A549 (cell line): ENCODE measurements around the gene SLC40A1. TPM values are rescaled to one million over a fixed set of nuclear protein-coding genes. Genes with fewer than 3 reads are reported as not detected.

Experiments used
- ATAC-seq, 2 experiments: fragments of 200-7000 bp in 1 of 2; fragments of >200 bp in 1 of 2; cut with Nextera tagmentation in 1 of 2; cut with Tn5 transposase in 1 of 2; 3 replicates each; pipeline versions ENCODE4 v1.8.0 to v1.9.1; 2018 to 2020; ENCODE audit warnings: mild to moderate bottlenecking in 1 of 2, moderate library complexity in 1 of 2
- CTCF ChIA-PET: fragments of 300-600 bp; sonication (Branson Sonifier 250); formaldehyde crosslinking; extraction: SDS; loops from one replicate; lab custom pipeline; 2021; ENCODE audit warnings: antibody characterized with exemption, inconsistent platforms; lab: Yijun Ruan, JAX
- POLR2A ChIA-PET: fragments of 350-600 bp; formaldehyde crosslinking; extraction: SDS; loops from one replicate; lab custom pipeline; 2021; ENCODE audit warnings: antibody characterized with exemption, inconsistent platforms; lab: Yijun Ruan, JAX
- DNase-seq, 2 experiments: peaks; one replicate each; pipeline versions ENCODE4 v3.0.0 to v3.0.0-alpha.2; 2011 to 2016; ENCODE audit warnings: low read depth in 1 of 2, low spot score in 1 of 2
- FAIRE-seq: peaks from 2 replicates; lab custom pipeline; 2011; peaks lifted over from hg19 to GRCh38; lab: Jason Lieb, UNC
- H3K27ac ChIP-seq, 2 experiments: fragments of >200 bp; sonication (Bioruptor Twin); formaldehyde crosslinking; 3 replicates each; pipeline ENCODE4 v1.5.1; 2016 to 2017
- H3K4me1 ChIP-seq: fragments of >200 bp; sonication (Bioruptor Twin); formaldehyde crosslinking; 3 replicates; pipeline ENCODE4 v1.6.1; 2016
- H3K4me2 ChIP-seq: fragments of >200 bp; sonication (Bioruptor Twin); formaldehyde crosslinking; 3 replicates; pipeline ENCODE4 v1.6.1; 2016
- H3K4me3 ChIP-seq: fragments of >200 bp; sonication (Bioruptor Twin); formaldehyde crosslinking; 3 replicates; pipeline ENCODE4 v1.5.1; 2016
- H3K9me3 ChIP-seq: fragments of >200 bp; sonication (Bioruptor Twin); formaldehyde crosslinking; 3 replicates; pipeline ENCODE4 v1.6.1; 2016
- CEBPB ChIP-seq, 2 experiments: fragments of >200 bp in 1 of 2; sonication (Bioruptor Twin) in 1 of 2; formaldehyde crosslinking in 1 of 2; IDR thresholded peaks; 2 replicates each; pipeline ENCODE4 v1.6.1; 2012 to 2016
- CHD4 ChIP-seq: fragments of 200-600 bp; sonication (generic); IDR thresholded peaks from 2 replicates; pipeline ENCODE4 v1.6.1; 2016; ENCODE audit warnings: antibody characterized with exemption, mild to moderate bottlenecking, borderline replicate concordance
- ESRRA ChIP-seq: fragments of 150-350 bp; IDR thresholded peaks from 2 replicates; pipeline ENCODE4 v1.6.1; 2014; ENCODE audit warnings: mild to moderate bottlenecking, low read length, borderline replicate concordance
- FOSL2 ChIP-seq, 2 experiments: fragments of 450-650 bp in 1 of 2; fragments of >200 bp in 1 of 2; sonication (Bioruptor Twin) in 1 of 2; formaldehyde crosslinking; IDR thresholded peaks; 2 replicates each; pipeline versions ENCODE4 v1.5.0 to v1.6.1; 2016 to 2020; ENCODE audit warnings: mild to moderate bottlenecking in 1 of 2, moderate library complexity in 1 of 2
- FOXS1 ChIP-seq: fragments of 250-450 bp; sonication (Bioruptor Pico); IDR thresholded peaks from 2 replicates; pipeline ENCODE4 v1.5.0; 2020; ENCODE audit warnings: mild to moderate bottlenecking, moderate library complexity
- JUN ChIP-seq, 2 experiments: fragments of >200 bp; sonication (Bioruptor Twin); formaldehyde crosslinking; IDR thresholded peaks; 2 replicates in 1 of 2; 3 replicates in 1 of 2; pipeline ENCODE4 v1.6.1; 2016 to 2017
- KDM1A ChIP-seq: fragments of 200-600 bp; sonication (generic); IDR thresholded peaks from 2 replicates; pipeline ENCODE4 v1.6.1; 2016; ENCODE audit warnings: low read depth, mild to moderate bottlenecking
- MAZ ChIP-seq: fragments of 150-350 bp; IDR thresholded peaks from 2 replicates; pipeline ENCODE4 v1.6.1; 2014; ENCODE audit warnings: antibody characterized with exemption, low read depth, low read length, borderline replicate concordance
- NPAS2 ChIP-seq: fragments of 250-450 bp; sonication (Bioruptor Pico); IDR thresholded peaks from 2 replicates; pipeline ENCODE4 v1.8.0; 2022; ENCODE audit warnings: mild to moderate bottlenecking, moderate library complexity, borderline replicate concordance
- RCOR1 ChIP-seq: fragments of 150-350 bp; IDR thresholded peaks from 2 replicates; pipeline ENCODE4 v1.6.1; 2014; ENCODE audit warnings: antibody characterized with exemption, low read length, low read depth
- REST ChIP-seq: fragments of 200-600 bp; sonication (generic); IDR thresholded peaks from 2 replicates; pipeline ENCODE4 v1.6.1; 2016; ENCODE audit warnings: antibody characterized with exemption, mild to moderate bottlenecking, moderate library complexity
- RFX5 ChIP-seq: fragments of 450-650 bp; IDR thresholded peaks from 2 replicates; pipeline ENCODE4 v1.7.1; 2014; ENCODE audit warnings: antibody characterized with exemption, mild to moderate bottlenecking, moderate library complexity
- RNF2 ChIP-seq: fragments of 200-600 bp; sonication (generic); IDR thresholded peaks from 2 replicates; pipeline ENCODE4 v1.6.1; 2016; ENCODE audit warnings: low read depth, mild to moderate bottlenecking, antibody characterized with exemption, moderate library complexity, borderline replicate concordance
- TP53 ChIP-seq: fragments of 250-450 bp; sonication (Bioruptor Pico); IDR thresholded peaks from 2 replicates; pipeline ENCODE4 v1.5.0; 2021; ENCODE audit warnings: mild to moderate bottlenecking, moderate library complexity
- USF2 ChIP-seq: fragments of 450-650 bp; IDR thresholded peaks from 2 replicates; pipeline ENCODE4 v1.6.1; 2014; ENCODE audit warnings: antibody characterized with exemption
- ZC3H11A ChIP-seq: fragments of 450-650 bp; IDR thresholded peaks from 2 replicates; pipeline ENCODE4 v1.6.1; 2014; ENCODE audit warnings: antibody characterized with exemption, mild to moderate bottlenecking
- WGBS: methylation state at CpG from one replicate; pipeline ENCODE4 v1.1.6; 2017; ENCODE audit errors: missing lambda C conversion rate; 5-methylcytosine and 5-hydroxymethylcytosine counted together
- polyA plus RNA-seq, 4 experiments: library from polyadenylated mRNA; depleted of rRNA in 3 of 4; stranded (reverse); fragments of >200 nt; fragmentation: RNase III in 1 of 4; extraction: RNeasy Plus Mini Kit Qiagen cat#74134 plus additional on column Dnase treatment in 1 of 4; gene quantifications; 2 replicates in 3 of 4; 3 replicates in 1 of 4; pipeline ENCODE4 v1.2.3, GENCODE V29; 2011 to 2017

The SLC40A1 gene
- polyA plus RNA-seq, 2 of the 4 experiments (the other 2 are of a cell fraction), result 8.2 to 12.3 TPM

GRCh38 chr2:189609423-189609816, 28.8 kb upstream of the SLC40A1 start:
- peak; percentile 63 to 69; a peak in 5 of 6 replicates for ATAC-seq
- no peak for TF ChIP-seq KDM1A
- TF ChIP-seq RNF2, result no peak
- no peak for TF ChIP-seq ESRRA
- TF ChIP-seq RCOR1, result no peak
- TF ChIP-seq USF2, result no peak
- no peak for TF ChIP-seq CHD4
- TF ChIP-seq FOSL2 (IDR thresholded peaks at IDR 0.05), result no peak
- TF ChIP-seq FOSL2 (CRISPR knock-in tag; IDR thresholded peaks at IDR 0.05), result peak; percentile 63
- TF ChIP-seq ZC3H11A, result no peak
- TF ChIP-seq MAZ, result no peak
- TF ChIP-seq TP53 (CRISPR knock-in tag), result no peak
- no peak for TF ChIP-seq RFX5
- no peak for TF ChIP-seq JUN (IDR thresholded peaks at IDR 0.05)
- TF ChIP-seq CEBPB (IDR thresholded peaks at IDR 0.05), result peak; percentile 71 to 73; a peak in 3 of 4 replicates
- TF ChIP-seq FOXS1 (CRISPR knock-in tag), result no peak
- peak overlapping the region; percentile 23 to 53; a peak in 5 of 6 replicates for H3K27ac ChIP-seq
- no peak overlapping the region for H3K4me3 ChIP-seq
- peak in 1 of 2 experiments; percentile 41 for DNase-seq
- WGBS, result 36% methylated on average over 4 of the region's 4 CpGs
- ChIA-PET POLR2A (interaction anchor here (1.6 kb wide), 1 partner anchor 29 kb away, joined by 17 read pairs; the partner anchor contains the start of gene SLC40A1), CTCF (interaction anchor here (0.6 kb wide), 1 partner anchor 45 kb away, joined by 3 read pairs; no protein-coding TSS in a partner anchor)
- H3K4me2 ChIP-seq, result peak overlapping the region; percentile 44
- H3K9me3 ChIP-seq, result no peaks in the 10 kb centered on the region
- H3K4me1 ChIP-seq, result peaks cover 51% of the 10 kb centered on the region
- no peak for FAIRE-seq

GRCh38 chr2:189608795-189609422, 28.3 kb upstream of the SLC40A1 start:
- peak overlapping the region; percentile 23 to 53; a peak in 5 of 6 replicates for H3K27ac ChIP-seq
- no peaks in the 10 kb centered on the region for H3K9me3 ChIP-seq
- POLR2A ChIA-PET, result interaction anchor here (1.6 to 1.7 kb wide), 2 partner anchors 28 kb away, joined by 6 to 17 read pairs; partner anchors contain the start of gene SLC40A1
- no peak for TF ChIP-seq REST
- TF ChIP-seq NPAS2, result no peak
- no peak for TF ChIP-seq FOSL2 (IDR thresholded peaks at IDR 0.05)
- peak; percentile 58 for TF ChIP-seq FOSL2 (CRISPR knock-in tag; IDR thresholded peaks at IDR 0.05)
- FAIRE-seq (no peak), ATAC-seq (no peak), DNase-seq (no peak)
- CTCF ChIA-PET, result no interaction called here
- no peak overlapping the region for H3K4me3 ChIP-seq
- H3K4me2 ChIP-seq, result peak overlapping the region; percentile 44
- 66% methylated on average over 2 of the region's 2 CpGs for WGBS
- peaks cover 46% of the 10 kb centered on the region for H3K4me1 ChIP-seq

GRCh38 chr2:189608170-189608569, 27.6 kb upstream of the SLC40A1 start:
- H3K4me1 ChIP-seq, result peaks cover 40% of the 10 kb centered on the region
- POLR2A ChIA-PET, result interaction anchor here (1.7 kb wide), 1 partner anchor 27 kb away, joined by 6 read pairs; the partner anchor contains the start of gene SLC40A1
- no peak for TF ChIP-seq FOSL2 (IDR thresholded peaks at IDR 0.05)
- 0 out of 2 replicates have a peak, but pooled peaks have one; percentile 3 for TF ChIP-seq FOSL2 (CRISPR knock-in tag; IDR thresholded peaks at IDR 0.05)
- no peak for TF ChIP-seq MAZ
- TF ChIP-seq, all 56 proteins: peak for 1
- CTCF ChIA-PET, result interaction anchor here (1.8 kb wide), 1 partner anchor 21 kb away, joined by 6 read pairs; no protein-coding TSS in a partner anchor
- Histone ChIP-seq H3K27ac (no peak overlapping the region), H3K4me2 (no peak overlapping the region; the same call in 2 of the 3 replicates), H3K4me3 (no peak overlapping the region), H3K9me3 (no peaks in the 10 kb centered on the region)
- ATAC-seq (no peak), FAIRE-seq (no peak), DNase-seq (no peak)
- WGBS, result 66% methylated on average over 4 of the region's 4 CpGs
